GM19239 (cell line): Measurements from ENCODE around the gene ATPAF1.
A peak's percentile ranks its signal among the peaks of the same experiment; 100 is the strongest.

ENCODE experiments used
- DNase-seq: peaks from one replicate; pipeline ENCODE4 v3.0.0; 2011; ENCODE audit warnings: low spot score; ENCODE audit not compliant: insufficient read length
- FAIRE-seq: peaks from 2 replicates; lab custom pipeline; 2011; peaks lifted over from hg19 to GRCh38; lab: Jason Lieb, UNC

Gene ATPAF1

DNA sequence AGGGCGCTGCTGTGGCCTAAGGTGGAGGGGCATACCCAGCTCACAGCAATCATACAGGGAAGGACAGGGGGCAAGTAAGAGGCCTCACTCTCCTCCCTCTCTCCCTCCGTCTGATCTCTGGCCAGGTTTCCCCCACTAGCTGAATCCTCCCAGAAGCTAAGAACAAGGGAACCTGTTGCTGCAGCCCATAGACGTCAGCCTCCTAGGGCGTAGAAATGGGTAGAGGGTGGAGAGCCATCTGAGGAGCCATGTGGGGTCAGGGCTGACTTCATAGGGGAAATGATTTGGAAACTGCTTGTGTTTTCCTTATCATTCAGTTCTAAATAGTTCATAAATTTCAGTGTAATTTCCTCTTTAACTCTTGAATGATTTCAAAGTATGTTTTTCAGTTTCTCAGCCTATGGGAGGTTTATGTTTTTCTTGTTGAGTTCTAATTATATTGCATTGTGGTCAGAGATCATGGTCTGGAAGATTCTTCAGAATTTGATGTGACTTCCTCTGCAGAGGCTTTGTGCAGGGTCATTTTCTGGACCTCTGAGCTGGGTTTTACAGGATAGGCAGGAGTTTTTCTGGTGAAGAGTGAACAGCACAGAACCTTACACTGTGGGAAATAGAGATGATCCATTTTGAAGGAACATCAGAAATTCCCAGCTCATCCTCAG lies 49.3 kb downstream of the ATPAF1 start:
- FAIRE-seq: no peak
- no peak for DNase-seq

DNA sequence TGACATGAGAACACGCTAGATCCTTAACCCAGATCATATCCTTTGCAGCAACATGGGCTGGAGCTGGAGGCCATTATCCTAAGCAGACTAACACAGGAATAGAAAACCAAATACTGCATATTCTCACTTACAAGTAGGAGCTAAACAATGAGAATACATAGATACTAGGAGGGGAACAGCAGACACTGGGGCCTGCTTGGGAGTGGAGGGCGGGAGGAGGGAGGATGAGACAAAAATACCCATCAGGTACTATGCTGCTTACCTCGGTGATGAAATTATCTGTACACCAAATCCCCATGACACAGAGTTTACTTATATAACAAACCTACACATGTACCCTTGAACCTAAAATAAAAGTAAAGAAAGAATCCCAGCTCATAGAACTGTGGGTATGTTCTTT lies 50.3 kb downstream of the ATPAF1 start:
- DNase-seq: no peak
- no peak for FAIRE-seq

DNA sequence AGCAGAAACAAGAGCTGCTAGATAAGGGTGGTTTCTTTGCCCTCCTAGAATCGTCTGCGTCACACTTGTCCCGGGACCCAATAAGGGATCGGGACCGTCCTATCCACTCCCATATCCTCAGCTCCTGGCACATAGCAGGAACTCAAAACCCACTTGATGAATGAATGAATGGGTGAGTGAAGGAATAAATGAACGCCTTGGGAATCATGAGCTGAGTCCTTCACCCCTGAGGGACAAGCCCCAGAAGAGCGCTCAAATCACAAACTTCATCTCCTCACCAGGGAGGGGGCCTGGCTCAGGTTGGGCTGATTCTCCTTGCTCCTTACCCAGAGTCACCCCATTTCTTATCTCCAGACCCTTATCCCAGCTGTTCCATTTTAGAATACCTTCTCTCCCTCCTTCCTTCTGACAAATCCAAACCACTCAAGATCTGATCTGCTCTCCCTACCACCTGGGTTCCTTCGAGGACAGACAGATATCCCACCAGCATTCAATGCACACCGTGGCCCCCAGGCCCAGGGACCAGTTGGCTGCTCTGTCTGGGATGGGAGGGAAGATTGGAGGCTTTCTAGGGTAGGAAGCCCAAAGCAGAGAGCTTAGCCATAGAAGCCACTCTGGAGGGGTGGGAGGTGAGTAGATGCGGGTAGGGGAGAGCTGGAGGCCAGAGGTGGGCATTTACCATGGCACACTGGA lies 50.9 kb downstream of the ATPAF1 start:
- FAIRE-seq (peak; percentile 61), DNase-seq (no peak)

DNA sequence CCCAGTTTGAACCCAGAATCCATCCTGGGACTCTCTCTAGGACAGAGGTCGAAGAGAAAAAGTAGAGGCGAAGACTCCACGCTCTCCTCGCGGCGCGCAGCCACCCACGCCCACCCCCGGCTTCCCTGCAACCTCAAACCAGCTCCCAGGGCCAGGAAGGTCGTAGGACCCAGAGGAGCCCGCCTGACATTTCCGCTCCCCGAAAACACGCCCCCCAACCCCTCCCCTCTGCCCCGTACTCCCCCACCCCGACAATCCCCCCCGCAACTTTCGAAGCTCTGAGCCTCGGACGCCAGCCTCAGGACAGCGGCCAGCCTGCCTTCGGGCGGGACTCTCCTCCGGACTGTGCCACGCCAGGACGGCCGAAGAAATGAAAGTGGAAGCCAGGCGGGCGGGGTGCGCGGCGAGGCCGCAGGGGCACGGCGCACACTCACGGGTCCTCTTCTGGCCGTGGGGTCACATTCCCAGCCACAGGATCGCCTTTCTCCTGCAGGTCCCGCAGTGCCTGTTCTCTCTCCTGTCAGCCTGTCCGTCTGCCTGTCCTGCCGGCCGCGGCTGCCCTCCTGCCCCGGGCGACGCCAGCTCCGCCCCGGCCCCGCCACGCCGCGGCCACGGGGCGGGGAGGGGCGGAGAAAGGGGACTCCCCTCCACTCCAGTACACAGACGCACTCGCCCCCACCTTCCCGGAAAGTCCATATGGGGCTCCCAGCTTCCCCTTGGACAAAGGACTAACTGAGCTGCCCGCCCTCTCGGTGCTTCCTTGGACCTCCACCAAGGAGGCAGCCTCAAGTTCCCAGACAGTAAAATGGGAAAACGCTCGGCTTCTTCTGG lies 51.7 kb downstream of the ATPAF1 start, which contains the start of gene MOB3C:
Gene MOB3C (minus strand): TSS at position 535 of the 831 bp plus-strand sequence. CDS start 3,490 bp downstream, outside the sequence.
- FAIRE-seq (peak; percentile 81), DNase-seq (peak; percentile 72)

DNA sequence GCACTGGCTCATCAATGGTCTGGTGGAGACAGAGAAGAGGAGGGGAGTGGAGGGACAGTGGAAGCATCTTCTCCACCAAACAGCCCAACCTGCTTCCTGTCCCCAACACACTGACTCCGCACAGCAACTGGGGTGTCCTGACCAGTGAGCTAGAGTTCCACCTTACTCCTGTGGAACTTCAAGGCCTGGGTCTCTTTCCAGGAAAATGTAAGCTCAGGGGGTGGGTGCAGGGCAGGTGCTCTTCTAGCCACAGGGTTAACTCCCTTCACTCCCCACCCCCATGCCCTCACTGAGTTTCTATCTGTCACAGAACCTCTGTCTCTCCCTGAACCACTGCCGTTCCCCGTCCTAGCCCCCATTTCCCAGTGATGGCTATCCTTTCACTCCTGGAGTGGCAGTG lies 52.4 kb downstream of the ATPAF1 start:
- FAIRE-seq: peak; percentile 83
- no peak for DNase-seq

DNA sequence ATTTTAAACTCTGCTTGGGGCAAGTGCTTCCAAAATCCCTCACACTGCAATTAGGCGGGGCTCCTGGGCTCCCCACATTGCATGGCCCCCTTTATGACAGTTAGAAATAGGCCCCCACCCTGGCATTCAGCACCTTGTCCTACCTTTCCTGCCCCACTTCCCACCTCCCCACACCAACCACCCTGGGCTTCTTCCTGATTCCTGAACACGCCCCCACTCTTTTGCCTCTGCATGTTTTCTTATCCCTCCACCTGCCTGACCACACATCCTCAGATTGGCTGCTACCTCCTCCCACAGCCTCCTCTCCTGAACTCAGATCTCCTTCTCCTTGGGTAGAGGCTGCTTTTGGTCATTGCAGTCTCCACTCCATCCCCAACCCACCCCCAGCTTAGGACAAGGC lies 53.1 kb downstream of the ATPAF1 start:
- FAIRE-seq: no peak
- DNase-seq: no peak

DNA sequence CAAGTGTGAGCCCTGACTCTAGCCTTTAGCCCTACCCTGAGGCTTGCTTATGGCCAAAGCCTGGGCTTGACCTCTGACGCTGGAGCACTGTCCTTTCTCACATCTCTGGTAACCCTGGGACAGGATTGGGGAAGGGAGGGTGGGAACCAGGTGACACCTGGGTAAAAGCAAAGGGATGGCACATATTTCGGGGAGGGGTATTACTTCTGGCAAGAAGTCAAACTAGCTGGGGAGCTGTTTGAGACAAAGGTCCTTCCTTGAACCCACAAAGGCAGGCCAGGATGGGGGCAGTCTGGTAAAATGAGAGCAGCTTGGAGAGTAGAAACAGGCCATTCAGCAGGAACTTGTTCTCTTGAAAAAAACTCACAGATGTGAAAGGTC lies 53.6 kb downstream of the ATPAF1 start:
- no peak for DNase-seq
- FAIRE-seq: no peak

DNA sequence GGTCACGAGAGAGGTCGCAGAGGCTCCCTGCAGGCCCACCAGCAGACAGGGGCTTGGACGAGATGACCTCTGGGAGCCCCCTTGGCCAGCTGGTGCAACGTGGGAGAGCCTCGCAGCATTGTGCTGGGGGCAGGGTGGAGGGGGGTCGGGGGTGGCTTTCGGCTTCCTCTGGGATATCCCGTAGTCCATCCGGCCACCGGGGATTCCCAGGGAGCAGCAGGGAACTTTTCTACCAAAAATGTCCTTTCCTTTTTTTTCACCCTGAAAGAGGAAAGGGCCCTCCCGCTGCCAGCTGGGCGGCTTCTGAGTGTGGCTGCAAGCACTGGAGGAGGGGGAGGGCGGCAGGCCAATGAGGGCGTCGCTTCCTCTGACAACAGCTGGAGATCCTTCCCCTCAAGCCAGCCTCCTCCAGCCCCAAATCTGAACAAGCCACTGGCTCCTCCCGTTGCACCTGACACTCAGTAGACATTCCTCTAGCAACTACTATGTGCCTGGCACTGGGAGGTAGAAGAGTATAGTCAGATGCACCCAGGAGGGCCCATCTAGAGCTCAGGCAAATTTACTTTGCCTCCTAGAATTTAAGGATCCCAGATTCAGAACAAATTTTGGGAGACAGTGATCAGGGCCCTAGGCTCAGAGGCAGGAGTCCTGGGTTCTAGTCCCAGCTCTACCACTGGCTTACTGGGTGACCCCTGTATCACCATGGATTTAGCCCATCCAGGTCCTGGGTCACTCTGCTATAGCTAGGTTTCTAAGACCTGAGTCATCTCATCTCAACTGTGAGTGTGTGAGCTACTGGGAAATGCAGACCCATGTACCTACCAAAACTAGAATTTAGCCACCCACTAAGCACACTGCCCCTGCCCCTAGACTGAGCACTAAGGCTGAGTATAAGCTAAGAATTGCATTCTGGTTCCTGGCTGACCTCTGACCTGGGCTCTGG lies 54.2 kb downstream of the ATPAF1 start:
- peak; percentile 56 for DNase-seq
- no peak for FAIRE-seq

DNA sequence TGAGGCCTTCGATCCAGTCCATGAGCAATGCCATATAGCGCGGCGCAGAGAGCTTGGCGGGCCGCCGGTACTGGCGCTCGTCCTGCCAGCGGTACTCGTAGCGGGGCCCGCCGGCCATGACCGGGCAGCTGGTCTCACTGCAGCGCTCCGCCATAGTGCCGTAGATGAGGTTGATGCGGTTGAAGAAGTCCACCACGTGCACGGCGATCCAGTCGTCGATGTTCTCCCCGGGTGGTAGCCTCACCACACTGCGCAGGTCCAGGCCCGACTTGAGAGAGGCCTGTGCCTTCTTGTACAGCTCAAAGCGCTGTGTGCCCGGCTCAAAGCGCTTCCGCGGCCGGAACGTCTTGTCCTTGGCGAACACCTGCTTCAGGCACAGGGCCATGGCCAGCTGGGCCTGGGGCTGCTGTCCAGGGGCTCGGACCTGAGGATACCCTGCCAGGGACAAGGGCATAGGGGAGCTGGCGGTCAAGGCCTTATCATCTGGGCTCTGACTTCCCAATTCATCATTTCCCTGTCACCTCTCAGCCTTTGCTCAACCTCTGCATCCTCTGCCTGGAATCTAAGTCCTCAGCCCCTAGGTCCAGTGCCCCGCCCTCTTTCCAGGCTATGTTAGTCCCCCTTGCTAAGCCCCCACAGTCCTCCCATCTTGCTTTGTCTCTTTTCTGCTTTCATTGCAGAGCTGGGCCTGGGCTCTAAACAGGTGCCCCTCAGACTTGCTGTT lies 55.1 kb downstream of the ATPAF1 start:
- FAIRE-seq (no peak), DNase-seq (no peak)

DNA sequence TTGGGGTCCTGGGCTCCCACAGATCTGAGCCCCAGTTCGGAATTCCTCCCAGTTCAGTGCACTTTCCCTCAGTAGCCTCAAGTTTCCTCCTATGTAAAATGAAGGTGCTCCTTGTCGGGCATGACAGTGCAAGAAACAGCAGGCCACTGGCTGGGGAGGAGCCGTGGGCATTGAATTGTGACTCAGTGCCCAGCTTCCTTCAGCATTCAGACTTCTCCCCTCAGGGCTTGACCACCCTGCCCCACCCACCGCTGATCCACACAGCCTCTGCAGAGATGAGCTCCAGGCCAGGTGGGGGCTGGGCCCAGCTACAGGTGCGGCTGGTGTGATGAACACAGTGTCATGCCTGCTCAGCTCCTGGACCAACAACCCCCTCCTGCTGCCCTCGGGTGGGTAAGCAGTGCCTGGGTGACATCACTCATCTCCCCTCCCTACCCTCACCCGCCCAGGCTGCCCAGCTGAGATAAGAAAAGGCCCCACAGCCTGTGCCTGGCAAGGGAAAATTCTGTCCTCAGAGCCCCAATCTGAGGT lies 56.4 kb downstream of the ATPAF1 start:
- no peak for FAIRE-seq
- no peak for DNase-seq

DNA sequence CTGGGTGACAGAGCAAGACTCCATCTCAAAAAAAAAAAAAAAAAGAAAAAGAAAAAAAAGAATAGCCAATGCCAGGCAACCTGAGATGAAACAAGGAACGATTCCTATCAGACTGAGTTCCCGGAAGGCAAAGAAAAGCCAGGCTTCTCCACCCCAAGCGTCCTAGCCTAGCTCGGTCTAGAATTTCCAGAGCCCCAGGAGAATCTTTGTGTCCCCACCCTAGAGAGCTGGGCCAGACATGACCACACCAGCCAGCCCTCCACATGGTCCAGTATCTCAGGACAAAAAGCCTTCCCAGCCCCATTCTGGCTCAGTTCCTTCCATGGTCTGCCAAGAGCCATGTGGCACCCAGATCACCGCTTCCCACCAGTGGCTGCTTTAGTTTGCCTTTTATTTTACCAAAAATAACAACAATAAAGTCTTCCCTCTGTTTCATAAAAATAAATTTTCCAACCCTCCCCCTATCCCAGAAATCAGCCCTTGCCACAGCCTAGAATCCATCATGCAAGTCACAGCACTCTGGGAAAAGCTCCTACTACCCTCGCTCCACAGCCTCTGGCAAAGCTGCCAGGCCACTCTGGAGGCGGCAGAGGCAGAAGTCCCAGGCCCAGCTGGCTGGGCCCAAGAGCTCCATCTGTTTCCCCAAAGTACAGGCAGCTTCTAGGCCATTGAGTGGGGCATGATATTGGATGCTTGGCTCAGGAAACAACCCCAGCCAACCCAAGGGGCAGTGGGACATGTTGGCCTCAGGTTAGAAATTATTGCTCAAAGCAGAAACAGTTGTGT lies 60.6 kb downstream of the ATPAF1 start:
- FAIRE-seq: no peak

DNA sequence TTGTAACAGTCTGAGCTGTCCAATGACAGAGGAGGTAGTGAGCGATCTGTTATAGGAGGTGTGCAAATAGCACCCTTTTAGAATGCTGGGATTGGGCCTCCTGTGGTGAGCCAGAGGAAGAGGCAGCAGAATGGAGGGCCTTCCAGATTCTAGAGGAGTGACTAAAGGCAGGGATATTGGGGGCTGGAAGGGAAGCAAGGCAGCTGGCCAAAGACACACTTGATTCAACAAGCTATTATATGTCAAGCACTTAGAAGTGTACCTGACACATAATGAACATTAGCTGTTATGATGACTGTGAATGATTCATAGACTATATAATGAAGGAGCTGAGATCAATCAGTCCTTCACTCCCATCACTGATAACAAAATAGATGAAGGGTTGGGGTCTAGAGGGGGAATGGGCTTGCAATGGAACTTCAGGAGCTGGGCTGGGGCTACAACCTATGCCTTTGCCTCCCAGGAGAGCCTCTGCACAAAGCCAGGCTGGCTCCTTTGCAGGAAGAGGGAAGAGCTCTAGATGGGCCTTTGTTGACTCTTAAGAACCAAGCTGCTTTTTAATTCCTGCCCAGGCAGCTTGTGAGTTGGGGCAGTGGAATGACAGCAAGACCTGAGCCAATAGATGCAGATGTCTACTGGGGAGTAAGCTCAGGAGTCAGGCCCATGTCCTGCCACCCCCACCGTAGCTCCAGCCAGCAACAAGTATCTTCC lies 61.8 kb downstream of the ATPAF1 start:
- DNase-seq (no peak), FAIRE-seq (no peak)

More for the DNA sequence above, 60.6 kb downstream of the ATPAF1 start:
- DNase-seq: no peak

DNA sequence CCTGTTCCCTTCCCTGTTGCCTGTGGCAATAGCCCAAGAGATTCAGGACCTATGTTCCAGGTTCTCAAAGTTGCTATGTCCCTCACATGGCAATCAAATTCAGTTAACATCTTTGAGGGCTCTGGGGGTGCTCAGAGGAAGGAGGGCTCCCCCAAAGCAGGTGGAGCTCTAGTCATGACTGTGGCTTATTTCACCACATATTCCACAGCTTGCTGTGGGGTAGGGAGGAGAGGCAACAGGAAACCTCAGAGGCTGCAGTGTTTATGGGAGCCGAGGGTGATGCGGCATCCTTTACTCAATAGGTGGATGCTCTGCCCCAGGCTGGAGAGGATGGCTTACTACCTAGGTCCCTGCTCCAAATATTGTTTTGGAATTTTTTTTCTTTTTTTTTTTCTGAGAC lies 62.9 kb downstream of the ATPAF1 start:
- FAIRE-seq (no peak), DNase-seq (no peak)

DNA sequence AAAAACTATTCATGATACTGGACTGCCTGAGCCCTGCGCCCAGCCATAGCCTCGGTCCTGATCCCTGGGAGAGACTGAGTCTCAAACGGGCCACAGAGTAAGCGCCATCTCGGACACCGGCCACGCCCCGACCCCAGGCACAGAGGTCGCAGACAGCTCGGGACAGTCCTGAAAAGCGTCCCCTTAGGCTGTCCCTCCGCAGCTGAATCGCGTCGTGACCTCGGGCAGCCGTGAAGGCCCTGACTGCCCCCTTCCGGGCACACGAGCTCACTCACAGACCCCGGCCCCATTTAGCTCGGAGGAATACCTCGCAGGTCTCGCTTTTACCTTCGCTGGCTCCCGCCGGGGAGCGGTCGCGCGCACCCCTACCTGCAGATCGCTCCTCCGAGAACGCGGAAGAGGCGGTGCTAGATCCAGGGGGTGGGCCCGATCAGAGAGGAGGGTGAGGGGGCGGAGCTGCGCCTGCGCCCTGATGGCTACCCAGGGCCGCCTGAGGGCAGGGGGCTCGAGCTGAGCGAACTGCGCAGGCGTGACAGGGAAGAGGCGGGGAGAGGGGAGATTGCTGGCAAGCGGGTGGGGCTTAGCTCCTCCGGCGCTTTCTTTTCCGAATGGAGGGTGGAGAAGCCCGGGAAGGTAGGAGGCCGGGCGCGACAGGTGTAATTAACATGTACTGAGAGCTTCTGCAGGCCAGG lies 64.2 kb downstream of the ATPAF1 start, which contains the start of gene MKNK1:
Gene MKNK1 (minus strand): TSS at position 411 of the 692 bp plus-strand sequence. CDS start 20,941 bp downstream, outside the sequence.
- peak; percentile 92 for FAIRE-seq

DNA sequence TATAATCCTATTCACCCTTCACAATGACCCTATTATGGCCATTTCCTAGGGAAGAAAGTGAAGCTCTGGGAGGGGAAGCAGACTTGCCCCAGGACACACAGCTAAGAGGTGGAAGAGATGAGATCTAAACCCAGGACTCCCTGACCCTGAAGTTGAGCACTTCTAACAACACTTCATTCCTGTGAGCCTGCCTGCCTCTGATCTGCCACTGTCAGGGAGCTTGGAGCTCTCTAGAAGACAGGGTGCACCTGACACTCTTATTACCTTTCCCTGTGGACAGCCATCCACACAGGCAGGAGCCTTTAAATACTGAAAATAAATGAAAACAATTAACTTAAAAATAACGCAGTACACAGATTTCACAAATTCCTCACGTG lies 64.7 kb downstream of the ATPAF1 start:
- FAIRE-seq: no peak
- DNase-seq: no peak

More for the DNA sequence above, 64.2 kb downstream of the ATPAF1 start, which contains the start of gene MKNK1:
- DNase-seq: peak; percentile 92

DNA sequence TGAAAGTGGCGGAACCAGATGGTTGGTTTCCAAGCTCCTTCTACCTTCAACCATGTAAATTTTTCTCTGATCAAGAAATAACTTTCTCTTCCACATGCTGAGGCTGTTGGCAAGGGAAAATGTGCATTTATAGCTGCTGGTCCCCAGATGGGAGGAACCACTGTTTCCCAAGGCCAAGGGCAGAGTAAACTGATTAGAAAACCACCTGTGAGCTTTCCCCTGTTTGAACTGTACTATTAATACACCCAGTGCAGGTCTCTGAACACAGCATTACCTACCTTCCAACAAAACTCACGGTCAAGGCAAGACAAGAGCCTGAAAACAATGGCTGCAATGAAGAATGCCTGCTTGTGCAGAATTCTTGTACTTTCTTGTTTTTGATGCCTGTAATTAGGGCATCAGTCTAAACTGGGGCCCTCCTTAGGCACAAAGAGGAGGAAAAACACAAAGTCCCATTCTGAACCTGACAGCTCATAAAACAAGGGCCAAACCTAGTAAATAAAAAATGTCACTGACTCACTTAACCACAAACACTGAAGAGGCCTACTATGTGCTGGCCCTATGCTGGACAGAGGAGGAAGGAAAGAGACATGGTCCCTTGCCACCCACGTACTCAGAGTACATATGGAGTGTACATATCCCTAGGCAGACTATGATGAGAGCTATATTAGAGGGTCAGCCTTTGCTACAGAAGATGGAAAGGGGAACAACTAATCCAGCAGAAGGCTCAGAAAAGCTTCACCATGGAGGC lies 66.7 kb downstream of the ATPAF1 start:
- FAIRE-seq (no peak), DNase-seq (no peak)
